HepG2 (cell line): Measurements from ENCODE around the gene FAM163B.

Source experiments
- ARNTL ChIP-seq: sonication (generic); formaldehyde crosslinking; IDR thresholded peaks from 2 replicates; pipeline ENCODE4 v1.4.0; 2020; ENCODE audit warnings: mild to moderate bottlenecking, missing genetic modification reagents
- EZH2 ChIP-seq: conservative IDR thresholded peaks from 2 replicates; pipeline ENCODE4 v1.6.1; 2012; ENCODE audit warnings: mild to moderate bottlenecking, low read depth, low read length, moderate library complexity
- ZNF121 ChIP-seq: sonication (generic); formaldehyde crosslinking; IDR thresholded peaks from 2 replicates; pipeline ENCODE4 v1.5.0; 2020; ENCODE audit warnings: mild to moderate bottlenecking, missing genetic modification reagents
- TF ChIP-seq, protein P1 (sequence below): sonication (generic); formaldehyde crosslinking; IDR thresholded peaks from 2 replicates; pipeline ENCODE4 v1.5.0; 2020; ENCODE audit warnings: mild to moderate bottlenecking, missing genetic modification reagents, moderate library complexity
- TF ChIP-seq, protein P2 (sequence below): sonication (generic); formaldehyde crosslinking; IDR thresholded peaks from 2 replicates; pipeline ENCODE4 v1.8.0; 2022; ENCODE audit warnings: missing genetic modification reagents, mild to moderate bottlenecking, inconsistent platforms, borderline replicate concordance

DNA sequence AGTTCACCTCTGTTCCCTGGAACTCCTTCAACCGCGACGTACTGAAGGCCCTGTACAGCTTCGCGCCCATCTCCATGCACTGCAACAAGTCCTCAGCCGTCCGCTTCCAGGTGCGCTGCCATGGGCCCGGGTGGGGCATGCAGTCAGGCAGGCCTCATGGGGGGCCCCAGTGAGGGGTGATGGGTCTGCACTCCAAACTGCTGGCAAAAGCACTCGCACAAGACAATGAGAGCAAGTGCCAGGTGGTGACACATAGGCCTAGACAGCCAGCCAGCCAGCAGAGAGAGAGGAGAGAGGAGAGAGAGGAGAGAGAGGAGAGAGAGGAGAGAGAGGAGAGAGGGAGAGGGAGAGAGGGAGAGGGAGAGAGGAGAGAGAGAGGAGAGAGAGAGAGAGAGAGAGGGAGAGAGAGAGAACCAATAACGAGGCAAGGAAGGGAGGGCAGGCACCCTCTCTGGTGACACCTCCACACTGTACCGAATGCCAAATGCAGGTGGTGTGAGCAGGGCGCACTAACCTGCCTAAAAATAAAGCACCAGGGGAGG is 48.0 kb upstream of the FAM163B start:
- TF ChIP-seq ARNTL (CRISPR knock-in tag) (no peak), ZNF121 (CRISPR knock-in tag) (no peak), EZH2 (no peak)
- TF ChIP-seq, protein P1, sequence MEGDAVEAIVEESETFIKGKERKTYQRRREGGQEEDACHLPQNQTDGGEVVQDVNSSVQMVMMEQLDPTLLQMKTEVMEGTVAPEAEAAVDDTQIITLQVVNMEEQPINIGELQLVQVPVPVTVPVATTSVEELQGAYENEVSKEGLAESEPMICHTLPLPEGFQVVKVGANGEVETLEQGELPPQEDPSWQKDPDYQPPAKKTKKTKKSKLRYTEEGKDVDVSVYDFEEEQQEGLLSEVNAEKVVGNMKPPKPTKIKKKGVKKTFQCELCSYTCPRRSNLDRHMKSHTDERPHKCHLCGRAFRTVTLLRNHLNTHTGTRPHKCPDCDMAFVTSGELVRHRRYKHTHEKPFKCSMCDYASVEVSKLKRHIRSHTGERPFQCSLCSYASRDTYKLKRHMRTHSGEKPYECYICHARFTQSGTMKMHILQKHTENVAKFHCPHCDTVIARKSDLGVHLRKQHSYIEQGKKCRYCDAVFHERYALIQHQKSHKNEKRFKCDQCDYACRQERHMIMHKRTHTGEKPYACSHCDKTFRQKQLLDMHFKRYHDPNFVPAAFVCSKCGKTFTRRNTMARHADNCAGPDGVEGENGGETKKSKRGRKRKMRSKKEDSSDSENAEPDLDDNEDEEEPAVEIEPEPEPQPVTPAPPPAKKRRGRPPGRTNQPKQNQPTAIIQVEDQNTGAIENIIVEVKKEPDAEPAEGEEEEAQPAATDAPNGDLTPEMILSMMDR (CRISPR knock-in tag) = no peak
- TF ChIP-seq, protein P2, sequence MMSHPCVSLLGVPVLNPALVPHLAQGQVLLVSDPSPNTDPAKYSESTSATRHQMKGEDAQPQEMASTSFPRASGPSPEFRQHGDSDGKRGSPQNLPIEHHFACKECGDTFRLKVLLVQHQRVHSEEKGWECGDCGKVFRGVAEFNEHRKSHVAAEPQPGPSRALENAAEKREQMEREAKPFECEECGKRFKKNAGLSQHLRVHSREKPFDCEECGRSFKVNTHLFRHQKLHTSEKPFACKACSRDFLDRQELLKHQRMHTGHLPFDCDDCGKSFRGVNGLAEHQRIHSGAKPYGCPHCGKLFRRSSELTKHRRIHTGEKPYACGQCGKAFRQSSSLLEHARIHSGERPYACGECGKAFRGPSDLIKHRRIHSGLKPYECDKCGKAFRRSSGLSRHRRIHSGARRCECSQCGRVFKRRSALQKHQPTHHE = no peak
